GM12878 (cell line): ENCODE results near the gene GRAMD1B. TPM values are rescaled to one million over a fixed set of nuclear protein-coding genes. Genes with fewer than 3 reads are reported as not detected.

Experiments used
- ATAC-seq: fragments of 200-7000 bp; cut with Tn5 transposase; 3 replicates; pipeline ENCODE4 v1.9.1; 2020; ENCODE audit warnings: mild to moderate bottlenecking, moderate library complexity
- BruUV-seq: library from RNA; stranded (reverse); fragments of 400-500 nt; replicated peaks from 2 replicates; lab custom pipeline; 2021; lab: Mats Ljungman, UMichigan
- CTCF ChIA-PET: fragments of 300-600 bp; sonication (Branson Sonifier 250); formaldehyde crosslinking; extraction: SDS; loops from one replicate; lab custom pipeline; 2021; ENCODE audit warnings: inconsistent platforms; lab: Yijun Ruan, JAX
- POLR2A ChIA-PET: fragments of 350-600 bp; formaldehyde crosslinking; extraction: SDS; loops from one replicate; lab custom pipeline; 2021; ENCODE audit warnings: inconsistent platforms; lab: Charles Lee
- RAD21 ChIA-PET: fragments of 300-600 bp; sonication (Branson Sonifier 250); formaldehyde crosslinking; loops from one replicate; lab custom pipeline; 2023; ENCODE audit warnings: antibody characterized with exemption; ENCODE audit not compliant: unreplicated experiment; lab: Charles Lee
- SMC1A ChIA-PET: fragments of 300-600 bp; sonication (Branson Sonifier 250); formaldehyde crosslinking; loops from one replicate; lab custom pipeline; 2023; ENCODE audit not compliant: unreplicated experiment, uncharacterized antibody; lab: Charles Lee
- DNase-seq: peaks from one replicate; pipeline ENCODE4 v3.0.0-alpha.2; 2011; ENCODE audit warnings: low read depth, low spot score
- FAIRE-seq: peaks from 3 replicates; lab custom pipeline; 2011; peaks lifted over from hg19 to GRCh38; lab: Jason Lieb, UNC
- H2AFZ ChIP-seq: 2 replicates; pipeline ENCODE4 v1.6.0; 2011; ENCODE audit warnings: low read depth, low read length, control low read depth; ENCODE audit not compliant: control insufficient read depth
- H3K27ac ChIP-seq: 2 replicates; pipeline ENCODE4 v1.5.1; 2011; ENCODE audit warnings: control low read depth; ENCODE audit not compliant: control insufficient read depth, insufficient read depth
- H3K27me3 ChIP-seq, 2 experiments: replicated peaks in 1 of 2; 2 replicates each; pipeline versions ENCODE4 v1.6.0 to v1.6.1; 2011; ENCODE audit warnings: low read length in 1 of 2; ENCODE audit not compliant: control insufficient read depth in 2 of 2, insufficient read depth in 2 of 2
- H3K36me3 ChIP-seq, 2 experiments: 2 replicates each; pipeline ENCODE4 v1.5.1; 2011; ENCODE audit warnings: low read length in 1 of 2; ENCODE audit not compliant: control insufficient read depth in 2 of 2, insufficient read depth in 2 of 2
- H3K4me1 ChIP-seq: 2 replicates; pipeline ENCODE4 v1.6.1; 2011; ENCODE audit warnings: mild to moderate bottlenecking, low read length, moderate library complexity, mixed read lengths; ENCODE audit not compliant: control insufficient read depth, insufficient read depth
- H3K4me2 ChIP-seq: 2 replicates; pipeline ENCODE4 v1.6.0; 2011; ENCODE audit warnings: control low read depth; ENCODE audit not compliant: control insufficient read depth, insufficient read depth
- H3K4me3 ChIP-seq: fragments of 200-600 bp; sonication (generic); 2 replicates; pipeline ENCODE4 v1.5.1; 2016
- H3K79me2 ChIP-seq: 2 replicates; pipeline ENCODE4 v1.6.0; 2011; ENCODE audit warnings: low read length; ENCODE audit not compliant: control insufficient read depth, insufficient read depth
- H3K9ac ChIP-seq: 2 replicates; pipeline ENCODE4 v1.8.0; 2011; ENCODE audit warnings: low read length, control low read depth, mixed read lengths; ENCODE audit not compliant: control insufficient read depth, insufficient read depth
- H3K9me3 ChIP-seq: replicated peaks from 3 replicates; pipeline ENCODE4 v1.5.1; 2011; ENCODE audit warnings: mild to moderate bottlenecking, low read length; ENCODE audit not compliant: control insufficient read depth, insufficient read depth
- H4K20me1 ChIP-seq: 2 replicates; pipeline ENCODE4 v1.6.0; 2011; ENCODE audit not compliant: control insufficient read depth, insufficient read depth
- CHD1 ChIP-seq: IDR thresholded peaks from 2 replicates; pipeline ENCODE4 v1.6.1; 2012; ENCODE audit warnings: low read depth, low read length, improper control_type of control experiment
- JUND ChIP-seq: IDR thresholded peaks from 2 replicates; pipeline ENCODE4 v1.6.1; 2012; ENCODE audit warnings: low read depth, mild to moderate bottlenecking, low read length, improper control_type of control experiment, moderate library complexity
- LARP7 ChIP-seq: fragments of 450-650 bp; IDR thresholded peaks from 2 replicates; pipeline ENCODE4 v1.6.1; 2017; ENCODE audit warnings: mild to moderate bottlenecking
- NFYB ChIP-seq: IDR thresholded peaks from 2 replicates; pipeline ENCODE4 v1.6.1; 2011; ENCODE audit warnings: low read depth, mild to moderate bottlenecking, low read length, improper control_type of control experiment, moderate library complexity; ENCODE audit not compliant: insufficient read depth
- STAT3 ChIP-seq: IDR thresholded peaks from 2 replicates; pipeline ENCODE4 v1.6.1; 2011; ENCODE audit warnings: low read depth, low read length, improper control_type of control experiment
- TCF7 ChIP-seq: IDR thresholded peaks from 2 replicates; pipeline ENCODE4 v1.6.1; 2014; ENCODE audit warnings: antibody characterized with exemption, borderline replicate concordance
- ZNF592 ChIP-seq: fragments of 450-650 bp; IDR thresholded peaks from 2 replicates; pipeline ENCODE4 v1.6.1; 2017; ENCODE audit warnings: mild to moderate bottlenecking, moderate library complexity
- ZZZ3 ChIP-seq: IDR thresholded peaks from 2 replicates; pipeline ENCODE4 v1.6.1; 2011; ENCODE audit warnings: low read depth; ENCODE audit not compliant: control insufficient read depth, insufficient read length
- WGBS: methylation state at CpG from one replicate; pipeline ENCODE4 v1.1.6; 2016; ENCODE audit warnings: low lambda C conversion rate; ENCODE audit not compliant: insufficient replicate concordance, insufficient coverage; ENCODE audit errors: missing lambda C conversion rate; 5-methylcytosine and 5-hydroxymethylcytosine counted together
- in situ Hi-C: fragments of 300-500 bp; cut with MboI; formaldehyde crosslinking; loops from 9 replicates; pipeline ENCODE4 v1.14.3; 2018; ENCODE audit warnings: mixed read lengths
- intact Hi-C: fragments of 100-400 bp; cut with micrococcal nuclease; formaldehyde crosslinking; loops from one replicate; pipeline ENCODE4 v1.14.2; 2022; ENCODE audit not compliant: unreplicated experiment
- polyA plus RNA-seq, 11 experiments: library from polyadenylated mRNA; depleted of rRNA in 4 of 11; unstranded in 6 of 11; stranded (reverse) in 5 of 11; fragments of >200 nt; fragmentation: Nextera tagmentation in 4 of 11; fragmentation: Illumina TruSeq in 1 of 11; extraction: Ambion mirVana in 4 of 11; extraction: Trizol in 1 of 11; gene quantifications; 1 replicate in 1 of 11; 2 replicates in 10 of 11; pipeline versions ENCODE4 v1.2.1 to v1.2.3, GENCODE V29; 2011 to 2016; ENCODE audit warnings: inconsistent platforms in 2 of 11, missing spikeins in 2 of 11, low read depth in 1 of 11
- total RNA-seq, 4 experiments: library from RNA; depleted of rRNA in 3 of 4; stranded (reverse); fragments of >200 nt in 3 of 4; fragmentation: Illumina TruSeq in 1 of 4; extraction: Trizol in 1 of 4; gene quantifications; 2 replicates each; pipeline versions ENCODE4 v1.2.1 to v1.2.3, GENCODE V29; 2013 to 2021
- TF ChIP-seq, protein P1 (sequence below): IDR thresholded peaks from 2 replicates; pipeline ENCODE4 v1.6.1; 2011; ENCODE audit warnings: low read depth, low read length, improper control_type of control experiment, borderline replicate concordance
- TF ChIP-seq, protein P2 (sequence below): fragments of 450-650 bp; IDR thresholded peaks from 2 replicates; pipeline ENCODE4 v1.6.1; 2017; ENCODE audit warnings: mild to moderate bottlenecking, low read depth, inconsistent platforms; ENCODE audit not compliant: poor library complexity, severe bottlenecking

GRAMD1B gene
- total and polyA plus RNA-seq, 10 of the 15 experiments (the other 5 are each of a cell fraction or from before 2014, with no cell fraction given) = 1.9 to 49.1 (median 26.9) TPM

- RAD21 ChIA-PET = no interaction called here
- DNase-seq = no peak
- CTCF ChIA-PET = no interaction called here
- POLR2A ChIA-PET = no interaction called here
- Histone ChIP-seq H3K9me3 (no peaks in the 10 kb centered on the region), H3K27me3 (no peaks in the 10 kb centered on the region; a peak in 1 of 4 replicates), H3K9ac (no peak overlapping the region), H3K27ac (no peak overlapping the region), H2AFZ (no peak overlapping the region), H4K20me1 (no peaks in the 10 kb centered on the region), H3K4me1 (no peaks in the 10 kb centered on the region), H3K79me2 (no peaks in the 10 kb centered on the region), H3K36me3 (peaks cover 6% of the 10 kb centered on the region in 2 experiments; a peak in 3 of 4 replicates), H3K4me2 (no peak overlapping the region), H3K4me3 (no peak overlapping the region)
- FAIRE-seq = no peak
- SMC1A ChIA-PET = no interaction called here
- 91% methylated on average over 7 of the region's 9 CpGs for WGBS
- in situ Hi-C loops (no loop called here), intact Hi-C loops (no loop called here)
- TF ChIP-seq STAT3 = no peak
- no peak for ATAC-seq
- no TSS peak for BruUV-seq
These were observed 192.5 kb downstream of the GRAMD1B start for GRCh38 chr11:123622576-123622975.

DNA sequence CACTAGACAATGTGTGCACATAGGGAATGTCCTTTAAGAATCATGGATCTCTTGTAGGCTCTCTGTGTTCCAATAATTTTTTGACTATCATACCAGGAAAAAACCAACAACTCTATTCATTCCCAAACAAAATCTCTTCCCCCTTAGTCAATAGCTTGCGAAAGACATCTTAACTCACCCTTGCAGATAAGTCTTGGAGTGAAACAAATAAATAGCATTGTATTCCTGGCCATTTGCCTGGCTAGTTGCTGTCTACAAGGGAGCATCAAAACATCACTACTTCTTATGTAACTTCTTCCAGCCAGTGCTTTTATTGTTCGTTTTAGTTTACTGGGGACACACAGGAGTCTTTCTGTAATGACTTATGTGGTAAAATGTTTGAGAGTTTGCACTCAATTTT lies 194.9 kb downstream of the GRAMD1B start:
- intact Hi-C loops = no loop called here
- Histone ChIP-seq H3K36me3 (peaks cover 0 to 2% of the 10 kb centered on the region in 2 experiments; a peak in 3 of 4 replicates), H3K9me3 (no peaks in the 10 kb centered on the region), H3K4me3 (no peak overlapping the region), H3K4me2 (no peak overlapping the region), H3K27me3 (no peaks in the 10 kb centered on the region; a peak in 1 of 4 replicates), H4K20me1 (no peaks in the 10 kb centered on the region), H3K4me1 (no peaks in the 10 kb centered on the region), H3K79me2 (no peaks in the 10 kb centered on the region), H3K9ac (no peak overlapping the region), H3K27ac (no peak overlapping the region), H2AFZ (no peak overlapping the region)
- SMC1A ChIA-PET = interaction anchor here (1.2 kb wide), 1 partner anchor 16 kb away, joined by 3 read pairs; no protein-coding TSS in a partner anchor
- FAIRE-seq (no peak), ATAC-seq (no peak), DNase-seq (no peak)
- in situ Hi-C loops = no loop called here
- WGBS = 33% methylated on average over 2 of the region's 2 CpGs
- no TSS peak for BruUV-seq
- POLR2A ChIA-PET = no interaction called here
- RAD21 ChIA-PET = interaction anchor here (0.9 kb wide), 1 partner anchor 13 kb away, joined by 3 read pairs; no protein-coding TSS in a partner anchor
- CTCF ChIA-PET = no interaction called here
- TF ChIP-seq JUND (no peak), LARP7 (no peak), ZNF592 (no peak), NFYB (no peak), ZZZ3 (no peak), TCF7 (no peak), CHD1 (no peak)
- TF ChIP-seq, protein P1, sequence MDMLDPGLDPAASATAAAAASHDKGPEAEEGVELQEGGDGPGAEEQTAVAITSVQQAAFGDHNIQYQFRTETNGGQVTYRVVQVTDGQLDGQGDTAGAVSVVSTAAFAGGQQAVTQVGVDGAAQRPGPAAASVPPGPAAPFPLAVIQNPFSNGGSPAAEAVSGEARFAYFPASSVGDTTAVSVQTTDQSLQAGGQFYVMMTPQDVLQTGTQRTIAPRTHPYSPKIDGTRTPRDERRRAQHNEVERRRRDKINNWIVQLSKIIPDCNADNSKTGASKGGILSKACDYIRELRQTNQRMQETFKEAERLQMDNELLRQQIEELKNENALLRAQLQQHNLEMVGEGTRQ = no peak
- TF ChIP-seq, protein P2, sequence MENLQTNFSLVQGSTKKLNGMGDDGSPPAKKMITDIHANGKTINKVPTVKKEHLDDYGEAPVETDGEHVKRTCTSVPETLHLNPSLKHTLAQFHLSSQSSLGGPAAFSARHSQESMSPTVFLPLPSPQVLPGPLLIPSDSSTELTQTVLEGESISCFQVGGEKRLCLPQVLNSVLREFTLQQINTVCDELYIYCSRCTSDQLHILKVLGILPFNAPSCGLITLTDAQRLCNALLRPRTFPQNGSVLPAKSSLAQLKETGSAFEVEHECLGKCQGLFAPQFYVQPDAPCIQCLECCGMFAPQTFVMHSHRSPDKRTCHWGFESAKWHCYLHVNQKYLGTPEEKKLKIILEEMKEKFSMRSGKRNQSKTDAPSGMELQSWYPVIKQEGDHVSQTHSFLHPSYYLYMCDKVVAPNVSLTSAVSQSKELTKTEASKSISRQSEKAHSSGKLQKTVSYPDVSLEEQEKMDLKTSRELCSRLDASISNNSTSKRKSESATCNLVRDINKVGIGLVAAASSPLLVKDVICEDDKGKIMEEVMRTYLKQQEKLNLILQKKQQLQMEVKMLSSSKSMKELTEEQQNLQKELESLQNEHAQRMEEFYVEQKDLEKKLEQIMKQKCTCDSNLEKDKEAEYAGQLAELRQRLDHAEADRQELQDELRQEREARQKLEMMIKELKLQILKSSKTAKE = no peak
